COLO668 (cell line): Measurements from ENCODE around the gene SPG11.
"Not testable (repeated sequence)": the region's sequence is repeated elsewhere in the genome, so short reads cannot be mapped to it uniquely, and the experiment has no call there.

Experiments used
- DNase-seq: peaks from one replicate; lab custom pipeline; 2025; ENCODE audit not compliant: unreplicated experiment; lab: John Stamatoyannopoulos, UW

SPG11 gene

DNA sequence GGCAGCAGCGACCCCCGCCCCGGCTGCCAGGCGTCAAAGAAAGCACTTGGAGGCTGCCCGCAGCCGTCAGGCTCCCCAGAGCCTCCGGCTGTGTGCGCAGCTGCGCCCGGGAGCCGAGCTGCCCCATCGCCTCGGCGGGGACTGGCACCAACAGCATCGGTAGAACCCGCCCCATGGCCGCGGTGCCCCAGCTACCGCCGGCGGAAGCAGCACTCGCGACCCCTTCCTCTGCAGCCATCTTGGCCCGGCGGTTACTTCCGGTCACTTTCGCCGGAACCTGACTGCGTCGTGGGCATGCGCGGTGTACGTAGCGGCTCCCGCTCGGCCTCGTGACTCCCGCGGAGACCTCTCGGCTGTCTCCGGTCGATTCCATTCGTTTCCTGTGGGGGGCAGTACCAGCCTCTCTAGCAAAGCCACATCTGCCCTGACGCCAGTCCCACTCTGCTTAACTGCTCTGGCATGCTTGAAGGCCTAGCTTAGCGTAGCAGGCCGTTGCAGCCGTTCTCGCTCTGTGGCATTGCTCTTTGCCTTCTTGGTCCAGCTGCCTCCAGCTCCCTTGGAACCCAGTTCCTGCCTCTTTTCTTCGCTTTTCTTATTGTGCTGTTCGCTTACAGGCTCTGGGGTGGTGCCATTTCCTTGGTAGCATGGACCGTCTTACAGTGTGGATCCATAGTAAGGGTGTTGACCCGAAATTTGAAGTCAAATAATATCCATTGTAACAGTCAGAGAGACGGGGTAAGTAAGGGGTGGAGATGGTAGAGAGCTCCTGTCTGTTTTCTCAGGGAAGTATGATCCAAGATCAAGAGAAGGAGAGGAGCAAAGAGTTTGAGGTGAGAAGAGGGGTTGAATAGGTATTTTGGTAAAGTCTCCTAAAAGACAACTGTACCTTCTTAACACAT, at the start of gene SPG11:
TSS of gene SPG11 (minus strand) at position 253 of the 899 bp plus-strand sequence. CDS start at position 238, 15 bp downstream.
- peak; percentile 97 for DNase-seq

- DNase-seq = peak; percentile 33
Observed at GRCh38 chr15:44712346-44713005, 49.0 kb upstream of the SPG11 start.

- DNase-seq = peak; percentile 63
Observed at GRCh38 chr15:44711743-44712345, 48.4 kb upstream of the SPG11 start.

- peak; percentile 92 for DNase-seq
Observed at GRCh38 chr15:44711096-44711742, 47.8 kb upstream of the SPG11 start, which contains the start of the genes B2M and PATL2. Gene B2M, plus strand, starts transcription at chr15:44711517. Its CDS starts 30 bp downstream, at chr15:44711547. Gene PATL2, minus strand, starts transcription at chr15:44711323. Its CDS starts 34,833 bp downstream, at chr15:44676490.

- no peak for DNase-seq
Observed at GRCh38 chr15:44710236-44711095, 47.0 kb upstream of the SPG11 start.

DNA sequence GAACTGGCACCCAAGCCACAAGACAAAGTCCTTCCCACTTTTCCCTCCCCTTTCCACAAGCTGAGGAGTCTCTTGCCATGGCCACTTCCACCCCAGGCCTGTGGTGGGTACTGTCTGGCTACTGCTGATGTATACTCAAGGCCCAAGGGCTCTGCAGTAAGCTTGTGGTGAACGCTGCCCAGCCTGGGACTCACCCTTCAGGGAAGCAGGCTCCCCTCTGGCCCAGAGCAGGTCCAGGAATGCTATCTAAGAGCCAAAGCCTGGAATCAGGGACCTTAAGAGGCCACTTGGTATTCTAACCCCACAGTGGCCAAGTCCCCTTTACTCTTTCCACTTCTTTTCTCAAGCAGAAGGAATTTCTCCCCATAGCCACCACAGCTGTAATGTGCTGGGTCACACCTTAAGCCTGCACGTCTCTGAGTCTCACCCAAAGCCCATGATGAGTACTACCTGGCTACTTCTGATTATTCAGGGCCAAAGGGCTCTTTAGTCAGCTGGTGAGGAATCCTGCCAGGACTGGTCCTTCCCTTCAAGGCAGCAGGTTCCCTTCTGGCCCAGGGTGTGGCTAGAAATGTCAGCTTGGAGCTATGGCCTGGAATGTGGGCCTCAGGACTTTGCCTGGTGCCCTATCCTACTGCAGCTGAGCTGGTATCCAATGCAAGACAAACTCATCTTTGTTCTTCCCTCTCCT, 43.6 kb upstream of the SPG11 start:
- DNase-seq = no peak

DNA sequence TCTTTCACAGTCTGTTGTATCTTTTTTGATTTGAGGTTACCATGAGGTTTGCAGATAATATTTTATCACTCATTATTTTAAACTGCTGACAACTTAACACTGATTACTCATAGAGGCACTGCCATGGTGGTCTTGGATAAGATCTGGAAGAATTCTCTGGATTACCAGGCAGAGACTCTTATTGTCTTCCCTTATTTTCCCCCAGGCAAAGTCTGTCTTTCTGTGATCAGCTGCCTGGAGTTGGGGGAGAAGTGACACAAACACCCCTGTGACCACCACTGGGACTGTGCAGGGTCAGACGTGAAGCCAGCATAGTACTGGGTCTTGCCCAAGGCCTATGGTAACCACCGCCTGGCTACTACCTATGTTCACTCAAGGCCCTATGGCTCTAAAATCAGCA, 42.9 kb upstream of the SPG11 start:
- no peak for DNase-seq

DNA sequence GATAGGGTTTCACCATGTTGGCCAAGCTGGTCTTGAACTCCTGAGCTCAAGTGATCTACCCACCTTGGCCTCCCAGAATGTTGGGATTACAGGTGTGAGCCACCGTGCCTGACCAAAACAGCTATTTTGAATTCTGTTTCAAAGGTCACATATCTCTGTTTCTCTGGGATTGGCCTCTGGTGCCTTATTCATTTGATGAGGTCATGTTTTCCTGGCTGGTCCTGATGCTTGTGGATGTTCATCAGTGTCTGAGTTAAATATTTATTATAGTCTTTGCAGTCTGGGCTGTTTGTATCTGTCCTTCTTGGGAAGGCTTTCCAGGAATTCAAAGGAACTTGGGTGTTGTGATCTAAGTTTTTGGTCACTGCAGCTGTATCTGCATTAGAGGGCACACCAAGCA, 42.5 kb upstream of the SPG11 start:
- DNase-seq = no peak

DNA sequence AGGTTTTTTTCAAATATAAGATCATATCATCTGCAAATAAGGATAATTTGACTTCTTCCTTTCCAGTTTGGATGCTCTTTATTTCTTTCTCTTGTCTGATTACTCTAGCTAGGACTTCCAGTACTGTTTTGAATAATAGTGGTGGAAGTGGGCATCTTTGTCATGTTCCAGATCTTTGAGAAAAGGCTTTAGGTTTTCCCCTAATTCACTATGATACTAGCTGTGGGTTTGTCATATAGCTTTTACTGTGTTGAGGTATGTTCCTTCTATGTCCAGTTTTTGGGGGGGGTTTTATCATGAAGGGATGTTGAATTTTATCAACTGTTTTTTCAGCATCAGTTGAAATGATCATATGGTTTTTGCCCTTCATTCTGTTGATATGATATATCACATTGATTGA, 37.2 kb upstream of the SPG11 start:
- not testable (repeated sequence) for DNase-seq

DNA sequence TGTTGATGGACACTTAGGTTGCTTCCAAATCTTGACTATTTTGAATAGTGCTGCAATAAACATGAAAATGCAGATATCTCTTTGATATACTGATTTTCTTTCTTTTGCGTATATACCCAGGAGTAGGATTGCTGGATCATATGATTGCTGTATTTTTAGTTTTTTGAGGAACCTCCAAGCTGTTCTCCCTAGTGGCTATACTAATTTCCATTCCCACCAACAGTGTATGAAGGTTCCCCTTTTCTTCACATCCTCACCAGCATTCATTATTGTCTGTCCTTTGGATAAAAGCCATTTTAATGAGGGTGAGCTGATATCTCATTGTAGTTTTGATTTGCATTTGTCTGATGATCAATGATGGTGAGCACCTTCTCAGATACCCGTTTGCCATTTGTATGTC, 35.2 kb upstream of the SPG11 start:
- no peak for DNase-seq

GRCh38 chr15:44697014-44697413, 33.6 kb upstream of the SPG11 start:
- no peak for DNase-seq

DNA sequence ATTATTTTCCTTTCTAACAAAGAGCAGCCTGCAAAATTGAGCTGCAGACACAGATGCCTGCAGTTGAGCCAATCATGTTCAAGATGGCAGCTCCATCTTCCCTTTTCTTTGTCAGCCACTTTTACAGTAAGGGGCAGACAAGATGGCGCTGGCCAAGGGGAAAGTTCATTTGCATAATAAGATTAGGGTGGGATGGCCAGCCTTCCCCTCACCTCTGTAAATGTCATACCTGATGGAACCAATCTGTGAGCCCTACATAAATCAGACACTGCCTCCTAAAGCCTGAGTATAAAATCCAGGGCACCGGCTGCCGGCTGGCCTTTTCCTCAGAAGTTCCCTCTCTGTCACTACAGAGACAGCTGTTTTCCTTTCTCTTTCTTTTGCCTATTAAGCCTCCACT, 31.8 kb upstream of the SPG11 start:
- DNase-seq = no peak

DNA sequence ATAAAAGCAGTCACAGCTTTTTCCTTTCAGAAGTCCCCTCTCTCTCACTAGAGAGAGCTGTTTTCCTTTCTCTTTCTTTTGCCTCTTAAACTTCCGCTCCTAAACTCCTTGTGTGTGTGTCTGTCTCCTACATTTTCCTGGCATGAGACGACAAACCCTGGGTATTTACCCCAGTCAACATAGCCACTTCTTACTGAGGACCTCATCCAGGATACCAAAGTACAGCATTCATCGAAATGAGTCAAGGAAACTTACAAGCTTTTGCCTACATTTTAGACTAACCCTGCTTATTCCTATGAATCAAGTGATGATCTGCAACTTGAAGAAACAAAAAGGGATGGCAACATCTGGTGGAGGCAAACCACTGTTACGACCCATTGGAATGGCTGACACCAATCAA, 31.0 kb upstream of the SPG11 start:
- no peak for DNase-seq

DNA sequence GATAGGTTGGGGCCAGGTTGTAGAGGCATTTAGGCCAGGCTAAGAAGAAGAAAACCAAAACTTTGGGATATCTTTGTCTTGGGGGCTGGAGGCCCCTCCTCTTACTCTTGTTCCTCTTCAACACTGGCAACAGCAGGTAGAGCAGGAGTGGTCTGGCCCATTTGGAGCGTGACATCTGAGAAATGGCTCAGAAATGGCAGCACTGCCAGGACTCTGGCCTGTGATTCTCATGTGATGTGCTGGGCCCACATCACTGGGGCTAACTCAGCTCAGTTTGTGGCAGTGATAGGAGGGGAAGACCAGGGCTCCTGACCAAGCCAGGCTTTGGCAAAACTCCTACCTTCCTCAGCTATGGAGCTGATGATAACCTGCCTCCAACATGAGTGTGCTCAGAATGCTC, 29.2 kb upstream of the SPG11 start:
- no peak for DNase-seq

- DNase-seq = not testable (repeated sequence)
Observed at GRCh38 chr15:44690245-44690644, 26.8 kb upstream of the SPG11 start.

GRCh38 chr15:44689318-44689717, 25.9 kb upstream of the SPG11 start:
- DNase-seq = not testable (repeated sequence)

DNA sequence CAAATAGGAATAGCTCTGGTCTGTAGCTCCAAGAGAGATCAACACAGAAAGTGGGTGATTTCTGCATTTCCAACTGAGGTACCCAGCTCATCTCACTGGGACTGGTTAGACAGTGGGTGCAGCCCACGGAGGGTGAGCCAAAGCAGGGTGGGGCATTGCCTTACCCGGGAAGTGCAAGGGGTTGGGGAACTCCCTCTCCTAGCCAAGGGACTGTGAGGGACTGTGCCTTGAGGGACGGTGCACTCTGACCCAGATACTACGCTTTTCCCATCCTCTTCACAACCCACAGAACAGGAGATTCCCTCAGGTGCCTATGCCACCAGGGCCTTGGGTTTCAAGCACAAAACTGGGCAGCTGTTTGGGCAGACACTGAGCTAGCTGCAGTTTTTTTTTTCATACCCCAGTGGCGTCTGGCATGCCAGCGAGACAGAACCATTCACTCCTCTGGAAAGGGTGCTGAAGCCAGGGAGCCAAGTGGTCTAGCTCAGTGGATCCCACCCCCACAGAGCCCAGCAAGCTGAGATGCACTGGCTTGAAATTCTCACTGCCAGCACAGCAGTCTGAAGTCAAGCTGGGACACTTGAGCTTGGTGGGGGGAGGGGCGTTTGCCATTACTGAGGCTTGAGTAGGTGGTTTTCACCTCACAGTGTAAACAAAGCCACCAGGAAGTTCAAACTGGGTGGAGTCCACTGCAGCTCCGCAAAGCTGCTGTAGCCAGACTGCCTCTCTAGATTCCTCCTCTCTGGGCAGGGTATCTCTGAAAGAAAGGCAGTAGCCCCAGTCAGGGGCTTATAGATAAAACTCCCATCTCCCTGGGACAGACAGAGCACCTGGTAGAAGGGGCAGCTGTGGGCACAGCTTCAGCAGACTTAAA, 19.6 kb upstream of the SPG11 start:
- peak; percentile 86 for DNase-seq

DNA sequence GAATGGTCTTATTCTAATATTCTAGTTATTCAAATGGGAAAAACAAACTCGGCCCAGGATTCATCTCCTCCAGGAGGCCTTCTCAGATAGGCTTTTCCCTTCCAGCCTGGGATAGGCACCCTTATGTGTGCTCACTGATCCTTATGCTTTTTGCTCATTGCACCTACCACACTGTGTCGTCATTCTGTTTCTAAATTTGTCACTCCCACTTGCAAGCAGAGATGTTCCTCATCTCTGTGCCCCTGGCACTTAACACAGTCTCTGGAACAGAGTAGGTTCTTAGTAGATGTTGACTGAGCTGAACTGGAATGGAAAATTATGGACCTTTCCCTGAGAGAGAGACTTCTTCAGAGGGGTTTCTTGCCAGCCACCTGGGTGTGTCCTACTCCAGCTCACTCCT, 18.7 kb upstream of the SPG11 start:
- no peak for DNase-seq

- no peak for DNase-seq
Observed at GRCh38 chr15:44676676-44677075, 13.2 kb upstream of the SPG11 start.
